ENCODE measurements around the gene PTPN22.

PTPN22 gene

GRCh38 chr1:113813218-113813617 lies 58.3 kb downstream of the PTPN22 start:
- Histone ChIP-seq H3K4me3 (ENCODE audit: low read depth, low read length) (no peak overlapping the region), H3K27ac (peak overlapping the region; percentile 89; the same call in 1 of the 2 replicates)

GRCh38 chr1:113812661-113813135 lies 58.8 kb downstream of the PTPN22 start:
- Histone ChIP-seq H3K9me3 (ENCODE audit: severe bottlenecking) (no peaks in the 10 kb centered on the region), H3K36me3 (no peaks in the 10 kb centered on the region; the same call in 1 of the 2 replicates), H3K4me3 (ENCODE audit: low read depth, low read length) (peak overlapping the region; percentile 44), H3K27ac (peak overlapping the region; percentile 89), H3K27me3 (ENCODE audit: insufficient read depth, low read depth, severe bottlenecking) (no peaks in the 10 kb centered on the region)
- TF ChIP-seq CTCF (IDR thresholded peaks at IDR 0.05; ENCODE audit: low read depth, low read length) = no peak
- peak; percentile 9 for DNase-seq

More at GRCh38 chr1:113813218-113813617, 58.3 kb downstream of the PTPN22 start:
- no peak for TF ChIP-seq CTCF (IDR thresholded peaks at IDR 0.05; ENCODE audit: low read depth, low read length)
- no peaks in the 10 kb centered on the region for H3K9me3 ChIP-seq (ENCODE audit: severe bottlenecking)
- H3K27me3 ChIP-seq (ENCODE audit: insufficient read depth, low read depth, severe bottlenecking) = no peaks in the 10 kb centered on the region
- DNase-seq = no peak
- H3K36me3 ChIP-seq = no peaks in the 10 kb centered on the region; the same call in 1 of the 2 replicates

GRCh38 chr1:113811888-113812660 lies 59.4 kb downstream of the PTPN22 start, which contains the start of gene RSBN1:
Gene RSBN1, minus strand, starts transcription at chr1:113812476. Its CDS starts 64 bp downstream, at chr1:113812412.
- peak; percentile 99 for DNase-seq
- peak within 1 kb of the TSS; percentile 62 for H3K4me3 ChIP-seq (ENCODE audit: low read depth, low read length)
- H3K27ac ChIP-seq = peak within 1 kb of the TSS; percentile 89
- no peaks in the 10 kb centered on the region for H3K9me3 ChIP-seq (ENCODE audit: severe bottlenecking)
- no peaks in the 10 kb centered on the region for H3K27me3 ChIP-seq (ENCODE audit: insufficient read depth, low read depth, severe bottlenecking)
- no peaks in the 10 kb centered on the region; the same call in 1 of the 2 replicates for H3K36me3 ChIP-seq
- no peak for TF ChIP-seq CTCF (IDR thresholded peaks at IDR 0.05; ENCODE audit: low read depth, low read length)

GRCh38 chr1:113811156-113811887 lies 60.2 kb downstream of the PTPN22 start:
- H3K4me3 ChIP-seq (ENCODE audit: low read depth, low read length) = peak overlapping the region; percentile 62
- peak overlapping the region; percentile 68 for H3K27ac ChIP-seq
- no peaks in the 10 kb centered on the region; the same call in none of the 2 replicates for H3K36me3 ChIP-seq
- H3K9me3 ChIP-seq (ENCODE audit: severe bottlenecking) = no peaks in the 10 kb centered on the region
- DNase-seq = peak; percentile 59
- H3K27me3 ChIP-seq (ENCODE audit: insufficient read depth, low read depth, severe bottlenecking) = no peaks in the 10 kb centered on the region
- TF ChIP-seq CTCF (IDR thresholded peaks at IDR 0.05; ENCODE audit: low read depth, low read length) = no peak

- no peaks in the 10 kb centered on the region for H3K9me3 ChIP-seq (ENCODE audit: severe bottlenecking)
- H3K4me3 ChIP-seq (ENCODE audit: low read depth, low read length) = peak overlapping the region; percentile 62
- DNase-seq = no peak
- no peak overlapping the region; the same call in 1 of the 2 replicates for H3K27ac ChIP-seq
- TF ChIP-seq CTCF (IDR thresholded peaks at IDR 0.05; ENCODE audit: low read depth, low read length) = no peak
- no peaks in the 10 kb centered on the region for H3K27me3 ChIP-seq (ENCODE audit: insufficient read depth, low read depth, severe bottlenecking)
- peaks cover 5% of the 10 kb centered on the region for H3K36me3 ChIP-seq
These were observed 61.6 kb downstream of the PTPN22 start for GRCh38 chr1:113809670-113810602.

Measured in WERI-Rb-1 (cell line).